ENCODE results near the gene AHCYL2. TPM values are rescaled to one million over a fixed set of nuclear protein-coding genes. Genes with fewer than 3 reads are reported as not detected.
A peak's percentile ranks its signal among the peaks of the same experiment; 100 is the strongest.
"Not testable (repeated sequence)": the region's sequence is repeated elsewhere in the genome, so short reads cannot be mapped to it uniquely, and the experiment has no call there.

AHCYL2 gene
- total RNA-seq, 3 donors from 2014 or later (not counting 1 experiment from before 2014, with no cell fraction given): 11.6 to 15.2 (median 14.5) TPM

GRCh38 chr7:129292861-129293260 lies 68.0 kb downstream of the AHCYL2 start:
- TF ChIP-seq CTCF (IDR thresholded peaks at IDR 0.05): no peak
- DNase-seq: no peak
- Mint-ChIP-seq H3K27ac (no peak overlapping the region), H3K4me3 (no peak overlapping the region), H3K4me1 (no peaks in the 10 kb centered on the region), H3K36me3 (no peaks in the 10 kb centered on the region), H3K27me3 (ENCODE audit: low read depth in 2 of 2) (no peaks in the 10 kb centered on the region), H3K9me3 (no peaks in the 10 kb centered on the region)
- WGBS (ENCODE audit: insufficient coverage): 100% methylated on average over 1 of the region's 3 CpGs
- H3K9me3 ChIP-seq (ENCODE audit: control insufficient read depth, insufficient read depth, low read length): no peaks in the 10 kb centered on the region
- no peak overlapping the region for H3K27ac ChIP-seq (ENCODE audit: low read length)
- intact Hi-C loops (cut with micrococcal nuclease): no loop called here
- ATAC-seq: no peak
- no peaks in the 10 kb centered on the region for H3K27me3 ChIP-seq (ENCODE audit: control insufficient read depth, insufficient read depth, low read length)
- no peaks in the 10 kb centered on the region for H3K4me1 ChIP-seq (ENCODE audit: control insufficient read depth, insufficient read depth, low read length)
- H3K4me3 ChIP-seq (ENCODE audit: low read length): no peak overlapping the region
- H3K36me3 ChIP-seq (ENCODE audit: control insufficient read depth, insufficient read depth, low read length): no peaks in the 10 kb centered on the region

GRCh38 chr7:129295015-129295423 lies 70.2 kb downstream of the AHCYL2 start:
- H3K27me3 Mint-ChIP-seq (ENCODE audit: low read depth in 2 of 2): no peaks in the 10 kb centered on the region
- no peaks in the 10 kb centered on the region for H3K9me3 ChIP-seq (ENCODE audit: control insufficient read depth, insufficient read depth, low read length)
- no peak for ATAC-seq
- no peaks in the 10 kb centered on the region for H3K9me3 Mint-ChIP-seq
- 94% methylated on average over 2 of the region's 2 CpGs for WGBS (ENCODE audit: insufficient coverage)
- H3K4me3 Mint-ChIP-seq: no peak overlapping the region
- no peak overlapping the region for H3K4me3 ChIP-seq (ENCODE audit: low read length)
- H3K27me3 ChIP-seq (ENCODE audit: control insufficient read depth, insufficient read depth, low read length): no peaks in the 10 kb centered on the region
- no peak for DNase-seq
- H3K4me1 ChIP-seq (ENCODE audit: control insufficient read depth, insufficient read depth, low read length): no peaks in the 10 kb centered on the region
- H3K36me3 Mint-ChIP-seq: no peaks in the 10 kb centered on the region
- intact Hi-C loops (cut with micrococcal nuclease): no loop called here
- H3K27ac ChIP-seq (ENCODE audit: low read length): no peak overlapping the region
- H3K27ac Mint-ChIP-seq: no peak overlapping the region
- TF ChIP-seq CTCF (IDR thresholded peaks at IDR 0.05): no peak
- no peaks in the 10 kb centered on the region for H3K36me3 ChIP-seq (ENCODE audit: control insufficient read depth, insufficient read depth, low read length)
- H3K4me1 Mint-ChIP-seq: no peaks in the 10 kb centered on the region

- H3K4me3 ChIP-seq (ENCODE audit: low read length): no peak overlapping the region
- H3K9me3 ChIP-seq (ENCODE audit: control insufficient read depth, insufficient read depth, low read length): no peaks in the 10 kb centered on the region
- Mint-ChIP-seq H3K4me1 (no peaks in the 10 kb centered on the region), H3K9me3 (no peaks in the 10 kb centered on the region), H3K36me3 (no peaks in the 10 kb centered on the region), H3K27me3 (ENCODE audit: low read depth in 2 of 2) (no peaks in the 10 kb centered on the region), H3K4me3 (no peak overlapping the region), H3K27ac (no peak overlapping the region)
- H3K36me3 ChIP-seq (ENCODE audit: control insufficient read depth, insufficient read depth, low read length): no peaks in the 10 kb centered on the region
- DNase-seq (peak; percentile 22 to 68), ATAC-seq (no peak)
- peak; percentile 64 for TF ChIP-seq CTCF (IDR thresholded peaks at IDR 0.05)
- WGBS (ENCODE audit: insufficient coverage): 58% methylated on average over 2 of the region's 3 CpGs
- intact Hi-C loops (cut with micrococcal nuclease): loop anchor here (1.0 kb wide), 1 partner anchor 80 kb away; no protein-coding TSS in a partner anchor
- no peak overlapping the region for H3K27ac ChIP-seq (ENCODE audit: low read length)
- no peaks in the 10 kb centered on the region for H3K4me1 ChIP-seq (ENCODE audit: control insufficient read depth, insufficient read depth, low read length)
- no peaks in the 10 kb centered on the region for H3K27me3 ChIP-seq (ENCODE audit: control insufficient read depth, insufficient read depth, low read length)
Measured at GRCh38 chr7:129298268-129298893, 73.6 kb downstream of the AHCYL2 start.

GRCh38 chr7:129299889-129300288 lies 75.1 kb downstream of the AHCYL2 start:
- Mint-ChIP-seq H3K4me3 (no peak overlapping the region), H3K27me3 (ENCODE audit: low read depth in 2 of 2) (no peaks in the 10 kb centered on the region), H3K9me3 (peaks cover 4% of the 10 kb centered on the region in 2 donors), H3K36me3 (peaks cover 9% of the 10 kb centered on the region), H3K27ac (no peak overlapping the region), H3K4me1 (no peaks in the 10 kb centered on the region)
- 91% methylated on average over 1 of the region's 3 CpGs for WGBS (ENCODE audit: insufficient coverage)
- TF ChIP-seq CTCF (IDR thresholded peaks at IDR 0.05): no peak
- ATAC-seq (no peak), DNase-seq (no peak)
- H3K4me1 ChIP-seq (ENCODE audit: control insufficient read depth, insufficient read depth, low read length): no peaks in the 10 kb centered on the region
- H3K27ac ChIP-seq (ENCODE audit: low read length): no peak overlapping the region
- no peaks in the 10 kb centered on the region for H3K27me3 ChIP-seq (ENCODE audit: control insufficient read depth, insufficient read depth, low read length)
- no peaks in the 10 kb centered on the region for H3K36me3 ChIP-seq (ENCODE audit: control insufficient read depth, insufficient read depth, low read length)
- no peak overlapping the region for H3K4me3 ChIP-seq (ENCODE audit: low read length)
- intact Hi-C loops (cut with micrococcal nuclease): no loop called here
- no peaks in the 10 kb centered on the region for H3K9me3 ChIP-seq (ENCODE audit: control insufficient read depth, insufficient read depth, low read length)

GRCh38 chr7:129300299-129300698 lies 75.5 kb downstream of the AHCYL2 start:
- H3K36me3 ChIP-seq (ENCODE audit: control insufficient read depth, insufficient read depth, low read length); H3K9me3 ChIP-seq (ENCODE audit: control insufficient read depth, insufficient read depth, low read length); H3K9me3 Mint-ChIP-seq; H3K4me1 Mint-ChIP-seq; H3K4me3 Mint-ChIP-seq; H3K4me1 ChIP-seq (ENCODE audit: control insufficient read depth, insufficient read depth, low read length); H3K27ac ChIP-seq (ENCODE audit: low read length); H3K27me3 Mint-ChIP-seq (ENCODE audit: low read depth in 2 of 2); H3K27me3 ChIP-seq (ENCODE audit: control insufficient read depth, insufficient read depth, low read length); intact Hi-C loops (cut with micrococcal nuclease); DNase-seq; H3K4me3 ChIP-seq (ENCODE audit: low read length); H3K27ac Mint-ChIP-seq; ATAC-seq: not testable (repeated sequence)
- peaks cover 12% of the 10 kb centered on the region for H3K36me3 Mint-ChIP-seq
- 100% methylated on average over 1 of the region's 1 CpG for WGBS (ENCODE audit: insufficient coverage)

All from natural killer cell (primary cell).